HCEC 1CT (cell line): ENCODE results near the gene TIA1.
"Not testable (repeated sequence)": the region's sequence is repeated elsewhere in the genome, so short reads cannot be mapped to it uniquely, and the experiment has no call there.

ENCODE experiments used
- DNase-seq: peaks from one replicate; pipeline ENCODE4 v3.0.0-alpha.2; 2017

Gene TIA1, protein sequence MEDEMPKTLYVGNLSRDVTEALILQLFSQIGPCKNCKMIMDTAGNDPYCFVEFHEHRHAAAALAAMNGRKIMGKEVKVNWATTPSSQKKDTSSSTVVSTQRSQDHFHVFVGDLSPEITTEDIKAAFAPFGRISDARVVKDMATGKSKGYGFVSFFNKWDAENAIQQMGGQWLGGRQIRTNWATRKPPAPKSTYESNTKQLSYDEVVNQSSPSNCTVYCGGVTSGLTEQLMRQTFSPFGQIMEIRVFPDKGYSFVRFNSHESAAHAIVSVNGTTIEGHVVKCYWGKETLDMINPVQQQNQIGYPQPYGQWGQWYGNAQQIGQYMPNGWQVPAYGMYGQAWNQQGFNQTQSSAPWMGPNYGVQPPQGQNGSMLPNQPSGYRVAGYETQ

GRCh38 chr2:70248181-70248847 lies at the start of gene TIA1:
Gene TIA1, minus strand, starts transcription at chr2:70248628. Its CDS starts 198 bp downstream, at chr2:70248430.
- DNase-seq: peak; percentile 98

- DNase-seq: not testable (repeated sequence)
Observed at GRCh38 chr2:70297828-70298227, 49.4 kb upstream of the TIA1 start.

DNA sequence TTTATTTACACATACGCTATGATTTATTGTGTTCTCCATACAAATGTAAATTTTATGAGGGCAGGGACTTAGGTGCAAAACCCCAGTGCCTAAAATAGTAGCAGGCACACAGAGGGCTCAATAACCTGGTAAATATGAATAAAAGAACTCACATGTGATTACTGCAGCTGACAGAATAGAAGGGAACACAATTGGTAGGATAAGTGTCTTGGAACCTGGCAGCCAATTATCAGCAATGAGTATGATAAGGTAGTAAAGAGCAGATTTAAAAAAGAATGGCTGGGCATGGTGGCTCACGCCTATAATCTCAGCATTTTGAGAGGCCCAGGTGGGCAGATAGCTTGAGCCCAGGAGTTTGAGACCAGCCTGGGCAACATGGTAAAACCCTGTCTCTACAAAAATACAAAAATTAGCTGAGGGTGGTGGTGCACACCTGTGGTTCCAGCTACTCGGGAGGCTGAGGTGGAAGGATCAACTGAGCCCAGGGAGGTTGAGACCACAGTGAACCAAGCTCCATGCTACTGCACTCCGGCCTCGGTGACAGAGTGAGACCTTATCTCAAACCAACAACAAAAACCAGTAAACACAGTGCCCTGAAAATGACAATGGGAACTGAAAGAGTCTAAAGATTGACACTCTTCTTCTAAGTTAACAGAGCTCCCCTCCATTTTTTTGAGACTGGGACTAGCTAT lies 35.2 kb upstream of the TIA1 start:
- no peak for DNase-seq

GRCh38 chr2:70282439-70282838 lies 34.0 kb upstream of the TIA1 start:
- DNase-seq: no peak

DNA sequence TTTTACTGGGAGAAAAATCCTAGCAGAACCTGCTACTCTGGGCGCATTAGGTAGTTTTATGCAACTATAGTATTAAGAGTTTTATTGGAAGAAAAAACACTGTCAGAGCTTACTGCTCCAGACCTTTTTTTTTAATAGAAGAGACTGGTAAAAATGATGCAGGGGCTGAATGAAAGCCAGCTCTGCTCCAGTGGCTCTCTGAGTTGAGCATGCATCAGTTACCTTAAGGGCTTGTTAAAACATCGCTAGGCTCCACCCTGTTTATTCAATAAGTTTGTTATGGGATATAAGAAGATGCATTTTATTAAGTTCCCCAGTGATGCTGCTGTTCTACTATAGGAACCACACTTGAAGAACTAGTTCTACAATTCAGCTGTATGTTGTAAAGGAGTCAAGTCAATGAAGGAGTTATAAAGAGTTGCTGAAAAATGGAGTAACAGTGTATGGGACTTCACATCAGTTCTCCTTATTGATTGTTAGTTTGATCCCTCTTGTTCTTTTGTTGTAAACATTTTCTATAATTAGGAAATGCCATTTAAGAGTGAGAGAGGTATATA lies 31.9 kb upstream of the TIA1 start:
- DNase-seq: no peak

- DNase-seq: no peak
Observed at GRCh38 chr2:70270323-70270722, 21.9 kb upstream of the TIA1 start.

DNA sequence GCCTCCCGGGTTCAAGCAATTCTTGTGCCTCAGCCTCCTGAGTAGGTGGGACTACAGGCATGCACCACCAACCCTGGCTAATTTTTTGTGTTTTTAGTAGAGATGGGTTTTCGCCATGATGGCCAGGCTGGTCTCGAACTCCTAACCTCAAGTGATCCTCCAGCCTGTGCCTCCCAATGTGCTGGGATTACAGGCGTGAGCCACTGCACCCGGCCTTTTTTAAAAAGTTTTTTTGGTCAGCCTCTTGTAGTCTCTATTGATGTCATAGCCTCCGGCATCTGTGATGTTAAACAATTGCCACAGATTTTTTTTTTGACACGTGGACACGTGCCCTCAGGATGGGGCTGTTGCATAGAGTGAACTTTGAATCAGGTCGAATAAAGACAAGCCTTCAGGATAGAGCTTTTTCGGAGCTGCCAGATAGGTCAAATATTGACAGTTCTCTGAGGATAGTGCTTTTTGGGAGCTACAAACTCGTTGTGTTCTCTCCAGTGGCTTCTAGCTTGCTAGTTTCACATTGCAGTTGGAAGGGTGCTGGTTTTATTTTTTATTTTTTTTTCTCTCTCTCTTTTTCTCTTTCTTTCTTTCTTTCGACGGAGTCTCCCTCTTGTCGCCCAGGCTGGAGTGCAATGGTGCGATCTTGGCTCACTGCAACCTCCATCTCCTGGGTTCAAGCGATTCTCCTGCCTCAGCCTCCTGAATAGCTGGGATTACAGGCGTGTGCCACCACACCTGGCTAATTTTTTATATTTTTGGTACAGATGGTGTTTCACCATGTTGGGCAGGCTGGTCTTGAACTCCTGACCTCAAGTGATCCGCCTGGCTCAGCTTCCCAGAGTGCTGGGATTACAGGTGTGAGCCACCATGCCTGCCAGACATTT lies 21.2 kb upstream of the TIA1 start:
- DNase-seq: not testable (repeated sequence)

- not testable (repeated sequence) for DNase-seq
Observed at GRCh38 chr2:70266925-70267324, 18.5 kb upstream of the TIA1 start.

GRCh38 chr2:70261501-70261900 lies 13.1 kb upstream of the TIA1 start:
- DNase-seq: no peak

- DNase-seq: peak; percentile 13
Observed at GRCh38 chr2:70258532-70258875, 10.1 kb upstream of the TIA1 start.

- DNase-seq: no peak
Observed at GRCh38 chr2:70255637-70256314, 7.3 kb upstream of the TIA1 start.

DNA sequence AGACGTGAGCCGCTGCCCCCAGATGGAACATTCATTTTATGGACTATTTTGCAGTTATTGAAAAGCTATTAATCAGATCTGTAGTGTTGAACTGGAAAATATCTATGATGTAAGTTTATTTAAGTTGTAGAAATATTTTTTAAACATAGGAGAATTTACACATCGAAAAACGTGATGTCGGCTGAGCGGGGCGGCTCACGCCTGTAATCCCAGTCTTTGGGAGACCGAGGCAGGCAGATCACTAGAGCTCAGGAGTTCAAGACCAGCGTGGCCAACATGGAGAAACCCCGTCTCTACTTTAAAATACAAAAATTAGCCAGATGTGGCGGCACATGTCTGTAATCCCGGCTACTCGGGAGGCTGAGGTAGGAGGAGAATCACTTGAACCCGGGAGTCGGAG lies 2.0 kb upstream of the TIA1 start:
- no peak for DNase-seq

- peak; percentile 15 for DNase-seq
Observed at GRCh38 chr2:70247364-70248180, 856 bp downstream of the TIA1 start.

- DNase-seq: no peak
Observed at GRCh38 chr2:70243806-70244584, 4.4 kb downstream of the TIA1 start.

DNA sequence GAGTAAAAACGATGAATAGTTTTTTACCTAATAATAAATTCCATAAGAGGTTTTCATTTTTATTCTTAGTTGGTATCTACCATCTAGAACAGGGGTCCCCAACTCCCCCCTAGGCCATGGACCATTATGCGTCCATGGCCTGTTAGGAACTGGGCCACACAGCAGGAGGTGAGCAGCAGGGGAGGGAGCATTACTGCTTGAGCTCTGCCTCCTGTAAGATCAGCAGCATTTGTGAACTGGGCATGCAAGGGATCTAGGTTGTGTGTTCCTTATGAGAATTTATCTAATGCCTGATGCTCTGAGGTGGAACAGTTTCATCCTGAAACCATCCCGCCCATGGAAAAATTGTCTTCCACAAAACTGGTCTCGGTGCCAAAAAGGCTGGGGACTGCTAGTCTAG lies 5.9 kb downstream of the TIA1 start:
- no peak for DNase-seq

DNA sequence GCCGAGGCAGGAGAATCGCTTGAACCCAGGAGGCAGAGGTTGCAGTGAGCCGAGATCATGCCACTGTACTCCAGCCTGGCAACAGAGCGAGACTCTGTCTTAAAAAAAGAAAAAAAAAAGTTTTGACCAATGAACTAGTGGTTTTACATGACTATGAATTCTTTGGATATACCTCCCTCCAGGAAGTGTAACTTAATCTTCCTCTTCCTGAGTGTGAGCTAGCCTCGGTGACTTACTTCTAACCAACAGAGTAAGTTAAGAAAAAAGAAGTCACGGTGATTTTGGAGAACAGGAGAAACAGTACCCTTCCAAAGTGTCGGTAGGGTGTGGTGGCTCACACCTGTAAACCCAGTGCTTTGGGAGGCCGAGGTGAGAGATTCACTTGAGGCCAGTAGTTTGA lies 7.1 kb downstream of the TIA1 start:
- peak; percentile 26 for DNase-seq

- DNase-seq: no peak
Observed at GRCh38 chr2:70240599-70240998, 7.8 kb downstream of the TIA1 start.

- no peak for DNase-seq
Observed at GRCh38 chr2:70233926-70234325, 14.5 kb downstream of the TIA1 start.

DNA sequence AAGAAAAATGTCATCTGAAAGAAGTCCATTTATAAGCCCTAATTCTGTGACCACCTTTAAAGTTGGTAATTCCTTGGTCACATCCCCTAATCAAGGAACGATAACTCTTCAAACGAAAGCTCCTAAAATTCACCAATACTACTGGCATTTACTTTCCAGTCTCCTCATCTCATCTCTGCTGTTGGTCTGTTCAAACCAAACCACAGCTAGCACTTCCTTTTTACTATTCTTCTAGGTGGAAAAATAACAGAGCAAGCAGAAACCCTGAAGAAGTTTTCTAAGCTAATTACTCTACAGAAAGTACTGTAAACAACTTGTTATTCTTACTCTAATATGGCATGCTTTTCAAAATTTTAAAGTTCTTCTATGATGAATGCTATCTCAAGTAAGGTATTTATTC lies 21.6 kb downstream of the TIA1 start:
- no peak for DNase-seq

- not testable (repeated sequence) for DNase-seq
Observed at GRCh38 chr2:70223305-70223704, 25.1 kb downstream of the TIA1 start.
